Measurements from ENCODE around the gene WFDC10A.
"Not testable (repeated sequence)": the region's sequence is repeated elsewhere in the genome, so short reads cannot be mapped to it uniquely, and the experiment has no call there.

Gene WFDC10A

GRCh38 chr20:45649312-45649863 is 19.8 kb downstream of the WFDC10A start:
- no peak for DNase-seq

- DNase-seq, result not testable (repeated sequence)
Observed at GRCh38 chr20:45651726-45652125, 22.2 kb downstream of the WFDC10A start.

- not testable (repeated sequence) for DNase-seq
Observed at GRCh38 chr20:45657038-45657437, 27.5 kb downstream of the WFDC10A start.

- no peak for DNase-seq
Observed at GRCh38 chr20:45670139-45670538, 40.6 kb downstream of the WFDC10A start, which contains the start of gene WFDC11. Gene WFDC11 (minus strand): TSS chr20:45670239. CDS start chr20:45650600, 19,639 bp downstream.

- no peak for DNase-seq
Observed at GRCh38 chr20:45672765-45673164, 43.2 kb downstream of the WFDC10A start.

GRCh38 chr20:45679650-45680049 is 50.1 kb downstream of the WFDC10A start:
- no peak for DNase-seq
